Bronchial epithelial cell (primary cell): ENCODE measurements around the gene DMD. TPM values are rescaled to one million over a fixed set of nuclear protein-coding genes. Genes with fewer than 3 reads are reported as not detected.

ENCODE experiments used
- DNase-seq: peaks from one replicate; pipeline ENCODE4 v3.0.0-alpha.2; 2010; ENCODE audit warnings: low read depth
- FAIRE-seq: peaks from 2 replicates; lab custom pipeline; 2011; peaks lifted over from hg19 to GRCh38; lab: Jason Lieb, UNC
- H3K27me3 ChIP-seq: 2 replicates; pipeline ENCODE4 v1.5.1; 2011; ENCODE audit warnings: low read length; ENCODE audit not compliant: control insufficient read depth, insufficient read depth
- H3K36me3 ChIP-seq: 2 replicates; pipeline ENCODE4 v1.5.1; 2011; ENCODE audit warnings: low read length; ENCODE audit not compliant: control insufficient read depth, insufficient read depth
- H3K4me3 ChIP-seq: 2 replicates; pipeline ENCODE4 v1.5.1; 2011; ENCODE audit warnings: mild to moderate bottlenecking, low read depth, low read length, control low read depth
- total RNA-seq: library from RNA; depleted of rRNA; stranded (reverse); fragments of >200 nt; gene quantifications from 2 replicates; pipeline ENCODE4 v1.2.1, GENCODE V29; 2014
- TF ChIP-seq, protein P1 (sequence below): IDR thresholded peaks from 2 replicates; pipeline ENCODE4 v1.5.1; 2011; ENCODE audit warnings: mild to moderate bottlenecking, moderate library complexity, low read length, control low read depth, inconsistent platforms; ENCODE audit not compliant: insufficient read depth, severe bottlenecking

The DMD gene
- total RNA-seq, 1 donor from 2014 or later, result 4.5 TPM

DNA sequence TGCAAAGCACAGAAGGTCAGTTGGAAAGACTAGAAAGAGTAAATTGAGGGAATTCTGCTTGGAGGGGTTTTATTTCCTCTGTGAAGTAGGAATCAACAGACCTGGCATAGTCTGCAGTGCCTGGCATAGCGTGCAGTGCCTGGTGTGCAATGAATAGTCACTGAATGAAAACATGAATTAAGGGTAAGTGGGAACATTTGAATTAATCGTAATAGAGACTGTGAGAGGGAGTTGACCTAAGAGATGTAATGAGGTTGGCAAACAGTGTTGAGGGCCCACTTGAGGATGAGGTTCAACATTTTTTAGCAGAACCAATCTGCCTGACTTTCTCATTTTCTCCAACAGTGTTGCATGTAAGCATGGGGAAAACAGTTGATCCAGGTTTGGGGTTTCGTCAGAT lies 1762.3 kb downstream of the DMD start:
- DNase-seq (no peak), FAIRE-seq (no peak)
- Histone ChIP-seq H3K27me3 (no peaks in the 10 kb centered on the region), H3K36me3 (no peaks in the 10 kb centered on the region), H3K4me3 (no peak overlapping the region)
- TF ChIP-seq, protein P1, sequence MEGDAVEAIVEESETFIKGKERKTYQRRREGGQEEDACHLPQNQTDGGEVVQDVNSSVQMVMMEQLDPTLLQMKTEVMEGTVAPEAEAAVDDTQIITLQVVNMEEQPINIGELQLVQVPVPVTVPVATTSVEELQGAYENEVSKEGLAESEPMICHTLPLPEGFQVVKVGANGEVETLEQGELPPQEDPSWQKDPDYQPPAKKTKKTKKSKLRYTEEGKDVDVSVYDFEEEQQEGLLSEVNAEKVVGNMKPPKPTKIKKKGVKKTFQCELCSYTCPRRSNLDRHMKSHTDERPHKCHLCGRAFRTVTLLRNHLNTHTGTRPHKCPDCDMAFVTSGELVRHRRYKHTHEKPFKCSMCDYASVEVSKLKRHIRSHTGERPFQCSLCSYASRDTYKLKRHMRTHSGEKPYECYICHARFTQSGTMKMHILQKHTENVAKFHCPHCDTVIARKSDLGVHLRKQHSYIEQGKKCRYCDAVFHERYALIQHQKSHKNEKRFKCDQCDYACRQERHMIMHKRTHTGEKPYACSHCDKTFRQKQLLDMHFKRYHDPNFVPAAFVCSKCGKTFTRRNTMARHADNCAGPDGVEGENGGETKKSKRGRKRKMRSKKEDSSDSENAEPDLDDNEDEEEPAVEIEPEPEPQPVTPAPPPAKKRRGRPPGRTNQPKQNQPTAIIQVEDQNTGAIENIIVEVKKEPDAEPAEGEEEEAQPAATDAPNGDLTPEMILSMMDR, result no peak

DNA sequence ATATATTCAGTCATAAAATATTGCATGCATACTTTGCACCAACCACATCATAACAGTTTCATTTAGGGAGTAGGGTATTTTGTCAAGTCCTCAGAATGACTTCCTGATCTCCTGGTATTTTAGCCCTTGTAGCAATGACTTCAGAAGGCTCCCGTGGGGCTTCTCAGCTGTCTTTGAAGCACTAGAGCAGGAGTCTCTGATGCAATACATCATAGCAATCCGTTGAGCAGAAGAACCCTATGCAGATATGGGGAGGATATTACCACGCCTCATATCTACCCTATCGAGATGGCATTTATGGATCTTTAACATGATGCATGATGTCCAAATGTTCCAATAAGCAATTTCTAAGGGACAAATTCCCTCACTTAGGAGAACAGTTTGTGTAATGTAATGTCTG lies 1765.8 kb downstream of the DMD start:
- DNase-seq (no peak), FAIRE-seq (no peak)
- TF ChIP-seq, protein P1, result no peak
- Histone ChIP-seq H3K27me3 (no peaks in the 10 kb centered on the region), H3K36me3 (no peaks in the 10 kb centered on the region), H3K4me3 (no peak overlapping the region)

DNA sequence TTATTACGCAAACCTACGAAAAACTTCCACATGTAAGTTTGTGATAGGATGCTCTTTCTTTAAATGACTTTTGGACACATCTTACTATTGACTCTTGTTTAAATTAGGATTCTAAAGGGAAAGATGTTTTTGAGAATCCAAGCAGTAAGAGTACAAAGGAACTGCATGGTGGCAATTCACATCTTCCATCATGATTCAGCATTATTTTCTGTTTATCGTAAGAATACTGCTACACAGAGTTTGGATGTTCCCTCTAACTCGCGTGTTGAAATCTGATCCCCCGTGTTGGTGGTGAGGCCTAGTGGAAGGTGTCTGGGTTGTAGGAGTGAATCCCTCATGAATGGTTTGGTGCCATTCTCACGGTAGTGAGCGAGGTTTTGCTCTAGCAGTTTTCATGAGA lies 1767.7 kb downstream of the DMD start:
- FAIRE-seq, result peak; percentile 82
- Histone ChIP-seq H3K4me3 (no peak overlapping the region), H3K36me3 (no peaks in the 10 kb centered on the region), H3K27me3 (no peaks in the 10 kb centered on the region)
- no peak for DNase-seq
- TF ChIP-seq, protein P1, result no peak

DNA sequence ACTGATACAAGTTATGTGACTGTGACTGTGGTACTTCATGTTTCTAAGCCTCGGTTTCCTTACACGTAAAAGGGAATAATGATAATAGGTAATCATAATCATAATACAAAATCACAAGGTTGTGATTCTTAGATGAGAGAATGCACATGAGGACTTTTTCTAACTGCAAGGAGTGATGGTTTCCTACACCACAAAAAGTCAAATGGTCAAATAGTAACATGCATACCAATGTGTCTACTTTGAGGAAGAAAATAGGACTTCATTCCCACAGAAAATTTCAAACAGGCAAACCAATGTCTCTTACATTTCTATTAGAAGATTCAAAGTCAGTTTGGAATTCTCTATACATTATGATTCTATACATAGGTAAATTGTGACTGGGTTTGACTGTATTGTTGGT lies 1770.8 kb downstream of the DMD start:
- TF ChIP-seq, protein P1, result no peak
- DNase-seq, result no peak
- no peak for FAIRE-seq
- Histone ChIP-seq H3K27me3 (no peaks in the 10 kb centered on the region), H3K4me3 (no peak overlapping the region), H3K36me3 (no peaks in the 10 kb centered on the region)

DNA sequence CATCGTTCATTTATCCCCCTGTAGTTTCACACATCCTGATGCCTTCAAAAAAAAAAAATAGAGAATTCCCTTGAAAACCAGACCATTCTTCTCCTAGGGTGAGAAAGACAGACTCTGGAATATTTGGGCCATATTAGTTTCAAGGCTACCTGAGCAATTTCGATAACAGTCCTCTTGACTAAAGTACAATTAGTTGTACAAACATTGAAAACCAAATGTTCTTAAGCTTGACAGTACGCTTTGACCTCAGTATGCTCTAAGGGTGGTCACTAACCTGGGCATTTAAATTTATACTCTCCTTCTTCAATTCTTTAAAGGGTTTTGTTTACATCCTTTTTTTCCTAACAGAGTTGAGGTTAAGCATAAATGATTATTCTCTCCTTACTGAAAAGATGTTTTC lies 1774.9 kb downstream of the DMD start:
- Histone ChIP-seq H3K4me3 (no peak overlapping the region), H3K27me3 (no peaks in the 10 kb centered on the region), H3K36me3 (no peaks in the 10 kb centered on the region)
- FAIRE-seq (no peak), DNase-seq (no peak)
- TF ChIP-seq, protein P1, result no peak

DNA sequence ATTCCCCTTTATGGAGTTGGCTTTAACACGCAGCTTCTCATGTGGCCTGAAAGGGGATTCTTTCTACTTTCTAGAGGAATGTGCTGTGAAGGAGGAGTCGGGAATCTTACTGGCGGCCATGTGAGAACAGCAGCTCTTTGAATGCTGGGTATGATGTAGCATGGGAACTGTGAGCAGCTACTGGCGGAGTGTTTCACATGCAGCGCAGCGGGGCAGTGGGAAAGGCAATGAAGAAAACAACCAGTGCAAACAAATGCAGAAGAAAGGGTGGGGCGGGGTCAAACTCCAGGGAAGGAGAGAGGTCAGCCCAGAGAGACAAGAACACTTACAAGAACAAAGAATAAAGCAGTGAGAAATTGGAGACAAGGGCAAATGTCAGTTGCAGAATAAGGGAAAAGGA lies 1775.8 kb downstream of the DMD start:
- Histone ChIP-seq H3K36me3 (no peaks in the 10 kb centered on the region), H3K27me3 (no peaks in the 10 kb centered on the region), H3K4me3 (no peak overlapping the region)
- TF ChIP-seq, protein P1, result no peak
- DNase-seq, result no peak
- FAIRE-seq, result no peak
